CD4-positive, alpha-beta T cell treated with Interleukin-15 for 1 hour (primary cell): ENCODE results near the gene ADM.
A peak's percentile ranks its signal among the peaks of the same experiment; 100 is the strongest.

Experiments
- DNase-seq: peaks from one replicate; pipeline ENCODE4 v3.0.0-alpha.2; 2020

The ADM gene

GRCh38 chr11:10291801-10292638, 12.9 kb upstream of the ADM start:
- no peak for DNase-seq

GRCh38 chr11:10293423-10294289, 11.2 kb upstream of the ADM start, which contains the start of gene SBF2:
Gene SBF2, minus strand, starts transcription at chr11:10294219. Its CDS starts 150 bp downstream, at chr11:10294069.
- peak; percentile 83 for DNase-seq

GRCh38 chr11:10294290-10294953, 10.5 kb upstream of the ADM start:
- DNase-seq = no peak

- DNase-seq = no peak
Observed at GRCh38 chr11:10295064-10295901, 9.6 kb upstream of the ADM start.

GRCh38 chr11:10298342-10298741, 6.5 kb upstream of the ADM start:
- DNase-seq = peak; percentile 30

- no peak for DNase-seq
Observed at GRCh38 chr11:10301656-10302358, 3.1 kb upstream of the ADM start.

- DNase-seq = no peak
Observed at GRCh38 chr11:10302359-10302743, 2.5 kb upstream of the ADM start.

- peak; percentile 73 for DNase-seq
Observed at GRCh38 chr11:10302744-10303557, 1.9 kb upstream of the ADM start.

- peak; percentile 59 for DNase-seq
Observed at GRCh38 chr11:10303558-10304363, 1.1 kb upstream of the ADM start.

- DNase-seq = peak; percentile 26
Observed at GRCh38 chr11:10305262-10305963, 540 bp downstream of the ADM start.

GRCh38 chr11:10305964-10306918, 1.4 kb downstream of the ADM start:
- DNase-seq = no peak

- DNase-seq = no peak
Observed at GRCh38 chr11:10307022-10307399, 2.1 kb downstream of the ADM start.

GRCh38 chr11:10307400-10308200, 2.7 kb downstream of the ADM start:
- peak; percentile 83 for DNase-seq

GRCh38 chr11:10308201-10308954, 3.5 kb downstream of the ADM start:
- no peak for DNase-seq

GRCh38 chr11:10309163-10310093, 4.6 kb downstream of the ADM start:
- DNase-seq = no peak
